ENCODE results near the gene DMKN.

- TF ChIP-seq CTCF (IDR thresholded peaks at IDR 0.05; ENCODE audit: insufficient read depth, low read length, poor library complexity, severe bottlenecking) = no peak
- no peak for TF ChIP-seq EZH2phosphoT487 (conservative IDR thresholded peaks at IDR 0.05; ENCODE audit: low read length)
These were observed 47.2 kb upstream of the DMKN start for GRCh38 chr19:35560677-35561076.

Measured in SU-DHL-6 (cell line).